Activated T-cell treated with anti-CD3 and anti-CD28 coated beads, Interleukin-2, amount 50 U/mL, for 72 hours (primary cell): ENCODE results near the gene SESN1. TPM values are rescaled to one million over a fixed set of nuclear protein-coding genes. Genes with fewer than 3 reads are reported as not detected.
A peak's percentile ranks its signal among the peaks of the same experiment; 100 is the strongest.

Experiments
- ATAC-seq, 2 donors: fragments of 150-1000 bp; cut with Tn5 transposase; replicated peaks in 1 of 2; 2 replicates each; pipeline ENCODE4 v1.10.0; 2021; ENCODE audit warnings: moderate library complexity in 2 of 2, mild to moderate bottlenecking in 1 of 2
- DNase-seq, 2 donors: peaks; one replicate each; pipeline ENCODE4 v3.0.0; 2021 to 2022; ENCODE audit warnings: mixed read lengths in 1 of 2
- H3K27ac Mint-ChIP-seq: one replicate; pipeline ENCODE4 v1.8.0; 2022; ENCODE audit warnings: mild to moderate bottlenecking, moderate library complexity, mixed read lengths
- H3K27me3 Mint-ChIP-seq: one replicate; pipeline ENCODE4 v1.8.0; 2022; ENCODE audit warnings: low read depth, mixed read lengths
- H3K36me3 Mint-ChIP-seq, 2 donors: one replicate each; pipeline ENCODE4 v1.8.0; 2022; ENCODE audit warnings: mixed read lengths in 2 of 2, mild to moderate bottlenecking in 1 of 2; ENCODE audit not compliant: insufficient read depth in 2 of 2
- H3K4me1 Mint-ChIP-seq: one replicate; pipeline ENCODE4 v1.8.0; 2022; ENCODE audit warnings: low read depth, mixed read lengths
- H3K4me3 Mint-ChIP-seq, 2 donors: one replicate each; pipeline ENCODE4 v1.8.0; 2022; ENCODE audit warnings: mild to moderate bottlenecking in 2 of 2, mixed read lengths in 2 of 2, moderate library complexity in 2 of 2
- H3K9me3 Mint-ChIP-seq, 2 donors: one replicate each; pipeline ENCODE4 v1.8.0; 2022; ENCODE audit warnings: mixed read lengths in 2 of 2
- total RNA-seq, 2 donors: library from RNA; stranded (reverse); gene quantifications; one replicate each; pipeline ENCODE4 v1.2.3, GENCODE V29; 2022

SESN1 gene
- total RNA-seq, 2 donors from 2014 or later, result 16.2 to 25.7 TPM

DNA sequence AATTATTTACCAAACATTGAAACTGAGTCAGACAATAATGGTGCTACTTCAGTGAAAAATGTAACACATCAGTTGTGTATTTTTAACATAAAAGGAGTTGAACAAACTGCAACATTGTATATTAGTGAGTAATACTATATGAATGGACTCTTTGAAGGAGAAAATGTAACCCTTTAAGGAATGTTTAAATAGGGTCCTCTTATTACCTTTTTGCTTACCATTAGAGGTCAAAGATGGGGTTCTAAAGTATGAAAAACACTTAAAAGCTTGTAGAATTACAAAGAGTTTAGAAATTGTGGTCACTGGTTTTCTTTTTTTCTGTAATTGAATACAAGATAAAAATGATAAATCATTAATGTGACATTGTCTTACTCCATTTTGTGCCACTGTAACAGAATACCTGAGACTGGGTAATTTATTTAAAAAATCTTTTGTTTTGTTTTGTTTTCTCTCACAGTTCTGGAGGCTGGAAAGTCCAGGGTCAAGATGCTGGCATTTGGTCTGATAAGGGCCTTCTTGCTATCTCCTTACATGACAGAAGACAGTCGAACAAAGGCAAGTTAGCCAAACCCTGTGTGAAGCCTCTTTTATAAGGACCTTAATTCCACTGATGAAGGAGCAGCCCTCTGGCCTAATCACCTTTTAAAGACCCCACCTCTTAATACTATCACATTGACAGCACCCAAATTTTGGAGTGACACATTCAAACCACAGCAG, 43.2 kb downstream of the SESN1 start:
- H3K27ac Mint-ChIP-seq, result no peak overlapping the region

DNA sequence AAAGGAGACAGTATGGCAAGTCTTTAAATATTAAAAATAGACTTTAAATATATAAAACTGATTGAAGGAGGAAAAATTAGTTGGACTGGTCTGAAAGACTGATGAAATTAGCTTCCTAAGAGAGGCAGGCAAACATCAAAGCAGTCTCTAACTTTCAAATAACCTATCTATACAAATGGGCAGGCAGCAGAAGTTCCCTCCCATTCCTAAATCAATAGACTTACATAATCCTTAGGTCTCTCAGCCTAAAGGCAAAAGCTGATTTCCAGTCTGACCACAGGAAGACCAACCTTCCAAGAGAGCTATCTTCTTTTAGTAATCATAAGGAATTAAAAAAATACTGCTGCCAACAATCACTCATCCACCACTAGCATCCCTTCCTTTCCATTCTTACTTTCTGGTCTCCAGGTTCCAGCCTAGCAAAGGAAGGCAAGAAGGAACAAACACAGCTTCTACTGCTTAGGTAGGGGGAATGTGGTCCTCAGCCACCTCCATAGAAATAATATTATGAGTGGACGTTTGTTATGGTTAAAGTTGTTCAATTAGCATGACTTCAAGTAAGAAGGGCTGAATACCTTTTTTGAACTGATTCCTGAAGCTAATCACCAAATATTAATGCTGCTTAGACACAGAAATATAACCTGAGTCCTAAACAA, 44.1 kb downstream of the SESN1 start:
- no peak for DNase-seq
- H3K27me3 Mint-ChIP-seq, result no peaks in the 10 kb centered on the region
- peaks cover 0 to 2% of the 10 kb centered on the region in 2 donors for H3K9me3 Mint-ChIP-seq
- no peak overlapping the region for H3K27ac Mint-ChIP-seq
- no peak for ATAC-seq
- no peaks in the 10 kb centered on the region for H3K36me3 Mint-ChIP-seq
- H3K4me1 Mint-ChIP-seq, result peaks cover 31% of the 10 kb centered on the region
- H3K4me3 Mint-ChIP-seq, result no peak overlapping the region

More for the DNA sequence above, 43.2 kb downstream of the SESN1 start:
- peaks cover 33% of the 10 kb centered on the region for H3K4me1 Mint-ChIP-seq
- H3K36me3 Mint-ChIP-seq, result no peaks in the 10 kb centered on the region
- ATAC-seq, result no peak
- DNase-seq, result no peak
- H3K4me3 Mint-ChIP-seq, result no peak overlapping the region
- no peaks in the 10 kb centered on the region for H3K27me3 Mint-ChIP-seq
- H3K9me3 Mint-ChIP-seq, result peaks cover 0 to 2% of the 10 kb centered on the region in 2 donors

DNA sequence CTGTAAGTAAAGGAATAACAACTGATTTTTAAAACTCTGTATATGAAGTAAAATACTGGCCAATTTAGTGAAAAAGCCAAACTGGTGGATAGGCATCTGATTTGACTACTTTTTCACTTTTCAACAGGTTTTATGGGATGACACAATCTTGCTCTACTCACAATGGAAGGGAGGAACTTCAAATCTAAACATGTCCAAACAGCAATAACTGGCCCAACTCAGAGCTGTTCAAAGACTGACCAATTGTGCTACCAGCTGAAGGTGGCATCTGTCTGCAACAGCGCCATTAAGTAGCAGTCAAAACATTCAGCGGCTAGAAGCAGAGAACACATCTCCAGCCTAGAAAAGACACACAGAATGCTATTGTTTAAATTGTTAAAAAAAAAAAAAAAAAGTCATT, 44.6 kb downstream of the SESN1 start:
- H3K4me1 Mint-ChIP-seq, result peaks cover 31% of the 10 kb centered on the region
- no peak for ATAC-seq
- H3K27me3 Mint-ChIP-seq, result no peaks in the 10 kb centered on the region
- no peak overlapping the region for H3K27ac Mint-ChIP-seq
- no peak overlapping the region for H3K4me3 Mint-ChIP-seq
- H3K36me3 Mint-ChIP-seq, result no peaks in the 10 kb centered on the region
- DNase-seq, result no peak
- H3K9me3 Mint-ChIP-seq, result peaks cover 0 to 2% of the 10 kb centered on the region in 2 donors

DNA sequence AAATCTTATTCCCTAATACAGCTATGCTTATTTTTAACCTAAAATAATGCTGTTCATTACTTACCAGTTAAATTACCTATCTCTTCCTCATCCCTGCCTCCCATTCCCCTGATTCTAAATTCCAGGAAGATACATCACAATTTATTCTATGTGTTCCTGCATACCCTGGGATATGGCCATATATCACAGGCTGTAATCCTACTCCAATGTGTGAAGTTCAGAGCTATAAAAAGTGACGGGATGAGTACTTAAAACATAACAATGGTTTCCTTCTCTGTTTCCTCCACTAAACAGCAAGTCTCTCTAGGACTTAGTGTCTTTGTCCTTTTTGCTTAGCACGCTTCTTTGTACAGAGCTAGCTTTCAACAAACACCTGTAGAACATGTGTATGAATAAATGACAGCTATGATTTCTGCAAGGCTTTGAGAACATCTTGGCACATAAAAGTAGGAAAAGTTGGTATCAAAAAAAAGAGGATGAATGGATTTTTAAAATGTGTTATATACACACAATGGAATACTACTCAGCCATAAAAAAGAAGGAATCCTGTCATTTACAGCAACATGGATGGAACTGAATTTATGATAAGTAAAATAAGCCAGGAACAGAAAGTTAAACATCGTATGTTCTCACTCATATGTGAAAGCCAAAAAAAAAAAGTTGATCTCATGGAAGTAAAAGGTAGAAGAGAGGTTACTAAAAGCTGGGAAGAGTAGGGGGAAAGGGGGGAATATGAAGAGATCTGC, 45.8 kb downstream of the SESN1 start:
- Mint-ChIP-seq H3K9me3 (peaks cover 0 to 2% of the 10 kb centered on the region in 2 donors), H3K36me3 (no peaks in the 10 kb centered on the region), H3K4me3 (no peak overlapping the region), H3K4me1 (peaks cover 31% of the 10 kb centered on the region), H3K27me3 (no peaks in the 10 kb centered on the region), H3K27ac (no peak overlapping the region)
- no peak for DNase-seq
- no peak for ATAC-seq

GRCh38 chr6:109048176-109048575, 46.5 kb downstream of the SESN1 start:
- Mint-ChIP-seq H3K27me3 (no peaks in the 10 kb centered on the region), H3K36me3 (no peaks in the 10 kb centered on the region), H3K4me3 (no peak overlapping the region), H3K27ac (no peak overlapping the region), H3K4me1 (peaks cover 29% of the 10 kb centered on the region), H3K9me3 (peaks cover 0 to 2% of the 10 kb centered on the region in 2 donors)
- ATAC-seq, result no peak
- no peak for DNase-seq

DNA sequence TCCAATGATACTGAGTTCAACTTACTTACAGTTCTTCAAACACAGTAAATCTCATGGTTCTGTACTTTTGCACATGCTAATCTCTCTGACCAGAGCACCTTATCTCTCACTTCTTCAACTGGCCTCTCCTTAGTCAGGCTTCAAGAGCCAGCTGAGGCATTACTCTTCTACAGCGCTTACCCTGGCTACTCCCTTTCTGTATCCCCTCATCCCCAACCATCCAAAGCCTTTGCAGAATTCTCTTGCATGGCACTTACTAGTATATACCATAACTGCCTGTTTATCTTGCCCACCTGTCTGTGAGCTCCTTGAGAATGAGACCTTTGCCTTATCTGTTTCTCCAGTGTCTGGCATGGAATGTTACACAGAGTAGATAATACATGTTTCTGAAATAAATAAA, 49.2 kb downstream of the SESN1 start:
- Mint-ChIP-seq H3K4me1 (peaks cover 16% of the 10 kb centered on the region), H3K27me3 (no peaks in the 10 kb centered on the region), H3K9me3 (peaks cover 0 to 2% of the 10 kb centered on the region in 2 donors), H3K36me3 (no peaks in the 10 kb centered on the region), H3K27ac (no peak overlapping the region), H3K4me3 (no peak overlapping the region)
- ATAC-seq, result no peak
- DNase-seq, result no peak

- ATAC-seq (no peak), DNase-seq (no peak)
- no peak overlapping the region for H3K27ac Mint-ChIP-seq
- no peaks in the 10 kb centered on the region for H3K9me3 Mint-ChIP-seq
- H3K27me3 Mint-ChIP-seq, result no peaks in the 10 kb centered on the region
- H3K36me3 Mint-ChIP-seq, result no peaks in the 10 kb centered on the region
- H3K4me1 Mint-ChIP-seq, result peaks cover 29% of the 10 kb centered on the region
- no peak overlapping the region for H3K4me3 Mint-ChIP-seq
These were observed 54.9 kb downstream of the SESN1 start for GRCh38 chr6:109039795-109040194.

DNA sequence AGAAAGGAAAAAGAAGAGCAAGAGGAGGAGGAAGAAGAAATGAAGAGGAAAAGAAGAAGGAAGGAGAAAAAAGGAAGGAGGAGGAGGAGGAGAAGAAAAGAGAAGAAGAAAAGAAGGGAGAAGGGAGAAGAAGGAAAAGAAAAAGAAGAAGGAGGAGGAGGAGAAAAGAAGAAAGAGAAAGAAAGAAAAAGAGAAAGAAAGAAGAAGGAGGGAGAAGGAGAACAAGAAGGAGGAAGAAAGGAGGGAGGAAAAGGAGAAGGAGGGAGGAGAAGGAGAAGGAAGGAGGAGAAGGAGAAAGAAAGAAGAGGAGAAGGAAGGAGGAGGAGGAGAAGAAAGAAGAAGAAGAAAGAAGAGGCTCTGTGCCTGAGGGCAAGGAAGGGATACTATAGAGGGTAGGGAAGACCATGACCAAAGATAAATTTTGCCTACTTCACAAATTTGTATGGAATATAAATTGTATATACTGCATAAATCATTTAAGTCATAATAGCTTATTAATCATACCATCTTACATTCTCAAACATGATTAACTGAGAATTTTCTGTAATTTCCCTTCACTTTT, 55.7 kb downstream of the SESN1 start:
- no peaks in the 10 kb centered on the region for H3K27me3 Mint-ChIP-seq
- no peak for DNase-seq
- no peak overlapping the region for H3K27ac Mint-ChIP-seq
- no peaks in the 10 kb centered on the region for H3K36me3 Mint-ChIP-seq
- no peak for ATAC-seq
- H3K4me1 Mint-ChIP-seq, result peaks cover 32% of the 10 kb centered on the region
- H3K9me3 Mint-ChIP-seq, result no peaks in the 10 kb centered on the region
- no peak overlapping the region for H3K4me3 Mint-ChIP-seq

DNA sequence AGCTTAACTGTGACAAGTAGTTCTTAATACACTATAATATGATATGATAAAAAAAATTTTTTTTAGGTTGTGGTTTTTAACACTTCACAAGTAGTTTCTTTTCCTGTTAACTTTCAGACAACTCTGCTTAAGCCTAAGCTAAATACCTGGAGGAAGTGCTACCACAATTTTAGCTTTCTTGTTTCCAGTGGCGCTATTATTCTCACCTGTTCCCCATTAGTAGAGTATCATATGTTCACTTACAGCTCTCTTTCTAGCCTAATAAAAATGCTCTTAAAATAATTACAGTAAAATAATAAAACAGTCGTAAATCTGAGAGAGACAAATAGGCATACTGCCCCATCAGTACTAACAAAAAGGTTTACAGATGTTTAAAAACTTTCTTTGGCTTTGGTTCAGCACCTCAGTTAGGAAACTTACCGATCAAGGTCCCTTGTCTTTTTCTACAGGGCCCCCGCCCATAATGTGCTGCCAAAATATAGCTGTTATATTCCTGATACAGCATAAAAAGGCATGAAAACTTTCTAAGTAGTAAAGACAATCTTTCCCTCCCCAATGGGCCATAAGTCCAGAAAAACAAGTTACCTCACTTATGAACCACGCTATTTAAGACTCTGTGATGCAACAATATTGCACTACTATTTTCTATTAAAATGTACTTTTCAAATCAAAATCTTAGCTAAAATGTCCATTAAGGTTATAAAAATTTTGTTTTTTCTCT, 57.9 kb downstream of the SESN1 start:
- Mint-ChIP-seq H3K4me3 (peak overlapping the region in 1 of 2 donors; percentile 3), H3K4me1 (peaks cover 32% of the 10 kb centered on the region), H3K27ac (peak overlapping the region; percentile 82), H3K9me3 (no peaks in the 10 kb centered on the region), H3K27me3 (no peaks in the 10 kb centered on the region), H3K36me3 (no peaks in the 10 kb centered on the region)
- no peak for DNase-seq
- no peak for ATAC-seq

GRCh38 chr6:109034526-109034925, 60.1 kb downstream of the SESN1 start:
- H3K27ac Mint-ChIP-seq, result no peak overlapping the region
- H3K4me1 Mint-ChIP-seq, result peaks cover 28% of the 10 kb centered on the region

DNA sequence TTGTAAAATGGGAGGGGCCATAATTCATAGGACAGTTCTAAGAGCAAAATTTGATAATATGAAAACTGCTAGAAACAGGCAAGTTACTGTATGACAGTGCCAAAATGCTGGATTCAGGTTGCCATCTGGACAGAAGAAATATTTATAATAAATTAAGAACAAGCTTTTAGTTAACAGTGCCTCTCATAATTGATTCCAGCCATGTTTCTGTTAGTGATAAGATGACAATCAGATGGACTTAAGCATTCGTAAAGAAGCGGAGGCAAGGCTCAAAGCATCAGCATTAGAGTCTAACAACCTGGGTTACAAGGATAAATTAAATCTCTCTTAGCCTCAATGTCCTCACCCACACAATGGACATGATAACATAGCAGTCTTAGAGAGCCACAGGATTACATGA, 61.0 kb downstream of the SESN1 start:
- DNase-seq, result no peak

More at GRCh38 chr6:109034526-109034925, 60.1 kb downstream of the SESN1 start:
- no peak for DNase-seq
- Mint-ChIP-seq H3K4me3 (no peak overlapping the region), H3K27me3 (no peaks in the 10 kb centered on the region), H3K36me3 (no peaks in the 10 kb centered on the region), H3K9me3 (no peaks in the 10 kb centered on the region)
- no peak for ATAC-seq

DNA sequence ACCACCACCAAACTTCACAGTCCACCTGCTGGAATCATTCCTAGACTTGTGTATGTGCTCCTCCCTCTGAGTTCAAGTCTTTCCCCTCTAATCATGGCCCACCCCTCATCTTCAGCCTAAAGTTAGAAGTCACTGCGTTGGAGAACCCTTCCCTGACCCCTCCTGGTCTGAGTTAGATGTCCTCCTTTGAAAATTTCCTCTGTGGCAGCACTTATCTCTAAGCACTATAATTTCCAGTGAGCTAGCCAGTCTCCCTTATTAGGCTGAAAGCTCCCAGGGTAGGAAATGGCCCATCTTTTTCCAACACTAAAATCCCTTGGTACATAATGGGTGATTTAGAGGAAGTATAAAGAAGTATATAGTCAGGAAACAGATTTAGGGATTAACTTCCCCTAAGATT, 63.2 kb downstream of the SESN1 start:
- peaks cover 19% of the 10 kb centered on the region for H3K4me1 Mint-ChIP-seq
- DNase-seq (no peak), ATAC-seq (no peak)
- H3K4me3 Mint-ChIP-seq, result no peak overlapping the region
- H3K27me3 Mint-ChIP-seq, result no peaks in the 10 kb centered on the region
- H3K27ac Mint-ChIP-seq, result no peak overlapping the region
- no peaks in the 10 kb centered on the region for H3K9me3 Mint-ChIP-seq
- no peaks in the 10 kb centered on the region for H3K36me3 Mint-ChIP-seq

More for the DNA sequence above, 61.0 kb downstream of the SESN1 start:
- Mint-ChIP-seq H3K27ac (no peak overlapping the region), H3K4me3 (no peak overlapping the region), H3K4me1 (peaks cover 29% of the 10 kb centered on the region), H3K27me3 (no peaks in the 10 kb centered on the region), H3K36me3 (no peaks in the 10 kb centered on the region), H3K9me3 (no peaks in the 10 kb centered on the region)
- ATAC-seq, result no peak
